Measurements from ENCODE around the gene LONP2.

DNA sequence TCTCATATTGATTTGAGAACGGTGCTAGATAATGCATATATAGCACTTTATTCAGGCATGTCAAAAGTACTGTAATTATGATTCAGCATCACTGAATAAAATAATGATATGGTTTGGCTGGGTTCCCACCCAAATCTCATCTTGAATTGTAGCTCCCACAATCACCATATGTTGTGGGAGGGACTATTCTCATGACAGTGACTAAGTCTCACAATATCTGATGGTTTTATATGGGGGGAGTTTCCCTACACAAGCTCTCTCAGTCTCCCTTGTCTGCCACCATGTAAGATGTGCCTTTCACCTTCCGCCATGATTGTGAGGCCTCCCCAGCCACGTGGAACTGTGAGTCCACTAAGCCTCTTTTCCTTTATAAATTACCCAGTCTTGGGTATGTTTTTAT, 25.6 kb upstream of the LONP2 start:
- TF ChIP-seq CHD2 (IDR thresholded peaks at IDR 0.05; ENCODE audit: low read length, partially characterized antibody), result no peak
- TF ChIP-seq, protein P1, sequence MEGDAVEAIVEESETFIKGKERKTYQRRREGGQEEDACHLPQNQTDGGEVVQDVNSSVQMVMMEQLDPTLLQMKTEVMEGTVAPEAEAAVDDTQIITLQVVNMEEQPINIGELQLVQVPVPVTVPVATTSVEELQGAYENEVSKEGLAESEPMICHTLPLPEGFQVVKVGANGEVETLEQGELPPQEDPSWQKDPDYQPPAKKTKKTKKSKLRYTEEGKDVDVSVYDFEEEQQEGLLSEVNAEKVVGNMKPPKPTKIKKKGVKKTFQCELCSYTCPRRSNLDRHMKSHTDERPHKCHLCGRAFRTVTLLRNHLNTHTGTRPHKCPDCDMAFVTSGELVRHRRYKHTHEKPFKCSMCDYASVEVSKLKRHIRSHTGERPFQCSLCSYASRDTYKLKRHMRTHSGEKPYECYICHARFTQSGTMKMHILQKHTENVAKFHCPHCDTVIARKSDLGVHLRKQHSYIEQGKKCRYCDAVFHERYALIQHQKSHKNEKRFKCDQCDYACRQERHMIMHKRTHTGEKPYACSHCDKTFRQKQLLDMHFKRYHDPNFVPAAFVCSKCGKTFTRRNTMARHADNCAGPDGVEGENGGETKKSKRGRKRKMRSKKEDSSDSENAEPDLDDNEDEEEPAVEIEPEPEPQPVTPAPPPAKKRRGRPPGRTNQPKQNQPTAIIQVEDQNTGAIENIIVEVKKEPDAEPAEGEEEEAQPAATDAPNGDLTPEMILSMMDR (IDR thresholded peaks at IDR 0.05), result no peak
- TF ChIP-seq, protein P2, sequence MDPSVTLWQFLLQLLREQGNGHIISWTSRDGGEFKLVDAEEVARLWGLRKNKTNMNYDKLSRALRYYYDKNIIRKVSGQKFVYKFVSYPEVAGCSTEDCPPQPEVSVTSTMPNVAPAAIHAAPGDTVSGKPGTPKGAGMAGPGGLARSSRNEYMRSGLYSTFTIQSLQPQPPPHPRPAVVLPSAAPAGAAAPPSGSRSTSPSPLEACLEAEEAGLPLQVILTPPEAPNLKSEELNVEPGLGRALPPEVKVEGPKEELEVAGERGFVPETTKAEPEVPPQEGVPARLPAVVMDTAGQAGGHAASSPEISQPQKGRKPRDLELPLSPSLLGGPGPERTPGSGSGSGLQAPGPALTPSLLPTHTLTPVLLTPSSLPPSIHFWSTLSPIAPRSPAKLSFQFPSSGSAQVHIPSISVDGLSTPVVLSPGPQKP (IDR thresholded peaks at IDR 0.05; ENCODE audit: low read depth, low read length), result no peak
- TF ChIP-seq, protein P3, sequence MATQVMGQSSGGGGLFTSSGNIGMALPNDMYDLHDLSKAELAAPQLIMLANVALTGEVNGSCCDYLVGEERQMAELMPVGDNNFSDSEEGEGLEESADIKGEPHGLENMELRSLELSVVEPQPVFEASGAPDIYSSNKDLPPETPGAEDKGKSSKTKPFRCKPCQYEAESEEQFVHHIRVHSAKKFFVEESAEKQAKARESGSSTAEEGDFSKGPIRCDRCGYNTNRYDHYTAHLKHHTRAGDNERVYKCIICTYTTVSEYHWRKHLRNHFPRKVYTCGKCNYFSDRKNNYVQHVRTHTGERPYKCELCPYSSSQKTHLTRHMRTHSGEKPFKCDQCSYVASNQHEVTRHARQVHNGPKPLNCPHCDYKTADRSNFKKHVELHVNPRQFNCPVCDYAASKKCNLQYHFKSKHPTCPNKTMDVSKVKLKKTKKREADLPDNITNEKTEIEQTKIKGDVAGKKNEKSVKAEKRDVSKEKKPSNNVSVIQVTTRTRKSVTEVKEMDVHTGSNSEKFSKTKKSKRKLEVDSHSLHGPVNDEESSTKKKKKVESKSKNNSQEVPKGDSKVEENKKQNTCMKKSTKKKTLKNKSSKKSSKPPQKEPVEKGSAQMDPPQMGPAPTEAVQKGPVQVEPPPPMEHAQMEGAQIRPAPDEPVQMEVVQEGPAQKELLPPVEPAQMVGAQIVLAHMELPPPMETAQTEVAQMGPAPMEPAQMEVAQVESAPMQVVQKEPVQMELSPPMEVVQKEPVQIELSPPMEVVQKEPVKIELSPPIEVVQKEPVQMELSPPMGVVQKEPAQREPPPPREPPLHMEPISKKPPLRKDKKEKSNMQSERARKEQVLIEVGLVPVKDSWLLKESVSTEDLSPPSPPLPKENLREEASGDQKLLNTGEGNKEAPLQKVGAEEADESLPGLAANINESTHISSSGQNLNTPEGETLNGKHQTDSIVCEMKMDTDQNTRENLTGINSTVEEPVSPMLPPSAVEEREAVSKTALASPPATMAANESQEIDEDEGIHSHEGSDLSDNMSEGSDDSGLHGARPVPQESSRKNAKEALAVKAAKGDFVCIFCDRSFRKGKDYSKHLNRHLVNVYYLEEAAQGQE (IDR thresholded peaks at IDR 0.05), result no peak
- no peak for TF ChIP-seq BHLHE40 (IDR thresholded peaks at IDR 0.05; ENCODE audit: low read depth, low read length)
- no peak for TF ChIP-seq POLR2A (IDR thresholded peaks at IDR 0.05; ENCODE audit: low read length)
- TF ChIP-seq CBX2 (IDR thresholded peaks at IDR 0.05; ENCODE audit: borderline replicate concordance, low read depth), result no peak
- TF ChIP-seq, protein P4, sequence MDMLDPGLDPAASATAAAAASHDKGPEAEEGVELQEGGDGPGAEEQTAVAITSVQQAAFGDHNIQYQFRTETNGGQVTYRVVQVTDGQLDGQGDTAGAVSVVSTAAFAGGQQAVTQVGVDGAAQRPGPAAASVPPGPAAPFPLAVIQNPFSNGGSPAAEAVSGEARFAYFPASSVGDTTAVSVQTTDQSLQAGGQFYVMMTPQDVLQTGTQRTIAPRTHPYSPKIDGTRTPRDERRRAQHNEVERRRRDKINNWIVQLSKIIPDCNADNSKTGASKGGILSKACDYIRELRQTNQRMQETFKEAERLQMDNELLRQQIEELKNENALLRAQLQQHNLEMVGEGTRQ (IDR thresholded peaks at IDR 0.05), result no peak
